ENCODE data around the gene KTN1. TPM values are rescaled to one million over a fixed set of nuclear protein-coding genes. Genes with fewer than 3 reads are reported as not detected.

KTN1 gene
- total RNA-seq, 1 donor from 2014 or later, result 193 TPM

- H3K4me2 ChIP-seq (ENCODE audit: low read length), result no peak overlapping the region
- H3K9me3 ChIP-seq (ENCODE audit: insufficient read depth, low read depth, low read length), result no peaks in the 10 kb centered on the region
- no peaks in the 10 kb centered on the region for H3K4me1 ChIP-seq (ENCODE audit: insufficient read depth, low read length)
- no peaks in the 10 kb centered on the region for H3K79me2 ChIP-seq (ENCODE audit: insufficient read depth, low read length)
- H3K36me3 ChIP-seq (ENCODE audit: insufficient read depth, low read length), result peaks cover 37% of the 10 kb centered on the region
- no peak for DNase-seq (ENCODE audit: low read depth)
- no peak overlapping the region for H3K4me3 Mint-ChIP-seq (ENCODE audit: unreplicated experiment)
- H3K27me3 Mint-ChIP-seq (ENCODE audit: low read depth, unreplicated experiment), result no peaks in the 10 kb centered on the region
- no peak overlapping the region for H2AFZ ChIP-seq (ENCODE audit: low read depth, low read length)
- no peaks in the 10 kb centered on the region for H3K27me3 ChIP-seq (ENCODE audit: insufficient read depth, low read length)
- no peaks in the 10 kb centered on the region for H4K20me1 ChIP-seq (ENCODE audit: insufficient read depth, low read length)
- no peak overlapping the region for H3K9ac ChIP-seq (ENCODE audit: low read length)
- peaks cover 26% of the 10 kb centered on the region for H3K36me3 Mint-ChIP-seq (ENCODE audit: low read depth, unreplicated experiment)
- no peaks in the 10 kb centered on the region for H3K4me1 Mint-ChIP-seq (ENCODE audit: low read depth, unreplicated experiment)
- H3K27ac ChIP-seq (ENCODE audit: low read depth, low read length), result no peak overlapping the region
- peak; percentile 63 for FAIRE-seq
- no peak overlapping the region for H3K4me3 ChIP-seq (ENCODE audit: insufficient read depth, low read depth, low read length)
- H3K27ac Mint-ChIP-seq (ENCODE audit: unreplicated experiment), result no peak overlapping the region
- TF ChIP-seq CTCF (IDR thresholded peaks at IDR 0.05; ENCODE audit: insufficient read depth, low read depth, low read length), result no peak
- TF ChIP-seq EZH2 (IDR thresholded peaks at IDR 0.05; ENCODE audit: insufficient read depth, low read length), result no peak
- H3K9me3 Mint-ChIP-seq (ENCODE audit: unreplicated experiment), result no peaks in the 10 kb centered on the region
Measured at GRCh38 chr14:55681096-55681495, 101.1 kb downstream of the KTN1 start.

- Histone ChIP-seq H3K4me1 (ENCODE audit: insufficient read depth, low read length) (no peaks in the 10 kb centered on the region), H3K36me3 (ENCODE audit: insufficient read depth, low read length) (peaks cover 19% of the 10 kb centered on the region), H3K27me3 (ENCODE audit: insufficient read depth, low read length) (no peaks in the 10 kb centered on the region), H3K4me3 (ENCODE audit: insufficient read depth, low read depth, low read length) (no peak overlapping the region), H3K79me2 (ENCODE audit: insufficient read depth, low read length) (no peaks in the 10 kb centered on the region), H3K9ac (ENCODE audit: low read length) (no peak overlapping the region), H3K4me2 (ENCODE audit: low read length) (no peak overlapping the region), H2AFZ (ENCODE audit: low read depth, low read length) (no peak overlapping the region), H3K9me3 (ENCODE audit: insufficient read depth, low read depth, low read length) (no peaks in the 10 kb centered on the region), H3K27ac (ENCODE audit: low read depth, low read length) (no peak overlapping the region), H4K20me1 (ENCODE audit: insufficient read depth, low read length) (no peaks in the 10 kb centered on the region)
- Mint-ChIP-seq H3K27ac (ENCODE audit: unreplicated experiment) (no peak overlapping the region), H3K9me3 (ENCODE audit: unreplicated experiment) (no peaks in the 10 kb centered on the region), H3K36me3 (ENCODE audit: low read depth, unreplicated experiment) (peaks cover 28% of the 10 kb centered on the region), H3K4me1 (ENCODE audit: low read depth, unreplicated experiment) (peaks cover 3% of the 10 kb centered on the region), H3K27me3 (ENCODE audit: low read depth, unreplicated experiment) (no peaks in the 10 kb centered on the region), H3K4me3 (ENCODE audit: unreplicated experiment) (no peak overlapping the region)
- DNase-seq (ENCODE audit: low read depth) (no peak), FAIRE-seq (no peak)
- no peak for TF ChIP-seq EZH2 (IDR thresholded peaks at IDR 0.05; ENCODE audit: insufficient read depth, low read length)
- TF ChIP-seq CTCF (IDR thresholded peaks at IDR 0.05; ENCODE audit: insufficient read depth, low read depth, low read length), result no peak
Measured at GRCh38 chr14:55684956-55685584, 105.1 kb downstream of the KTN1 start.

- H3K36me3 ChIP-seq (ENCODE audit: insufficient read depth, low read length), result peaks cover 5% of the 10 kb centered on the region
- H3K9me3 ChIP-seq (ENCODE audit: insufficient read depth, low read depth, low read length), result no peaks in the 10 kb centered on the region
- no peak overlapping the region for H3K4me3 Mint-ChIP-seq (ENCODE audit: unreplicated experiment)
- H4K20me1 ChIP-seq (ENCODE audit: insufficient read depth, low read length), result no peaks in the 10 kb centered on the region
- peaks cover 26% of the 10 kb centered on the region for H3K36me3 Mint-ChIP-seq (ENCODE audit: low read depth, unreplicated experiment)
- H3K9me3 Mint-ChIP-seq (ENCODE audit: unreplicated experiment), result no peaks in the 10 kb centered on the region
- H3K79me2 ChIP-seq (ENCODE audit: insufficient read depth, low read length), result no peaks in the 10 kb centered on the region
- H3K27ac Mint-ChIP-seq (ENCODE audit: unreplicated experiment), result no peak overlapping the region
- H3K4me2 ChIP-seq (ENCODE audit: low read length), result no peak overlapping the region
- DNase-seq (ENCODE audit: low read depth) (no peak), FAIRE-seq (no peak)
- no peaks in the 10 kb centered on the region for H3K4me1 ChIP-seq (ENCODE audit: insufficient read depth, low read length)
- no peak overlapping the region for H3K27ac ChIP-seq (ENCODE audit: low read depth, low read length)
- TF ChIP-seq CTCF (IDR thresholded peaks at IDR 0.05; ENCODE audit: insufficient read depth, low read depth, low read length) (no peak), EZH2 (IDR thresholded peaks at IDR 0.05; ENCODE audit: insufficient read depth, low read length) (no peak)
- H3K27me3 ChIP-seq (ENCODE audit: insufficient read depth, low read length), result no peaks in the 10 kb centered on the region
- H3K4me1 Mint-ChIP-seq (ENCODE audit: low read depth, unreplicated experiment), result peaks cover 3% of the 10 kb centered on the region
- no peak overlapping the region for H3K4me3 ChIP-seq (ENCODE audit: insufficient read depth, low read depth, low read length)
- no peaks in the 10 kb centered on the region for H3K27me3 Mint-ChIP-seq (ENCODE audit: low read depth, unreplicated experiment)
- H3K9ac ChIP-seq (ENCODE audit: low read length), result no peak overlapping the region
- H2AFZ ChIP-seq (ENCODE audit: low read depth, low read length), result no peak overlapping the region
Measured at GRCh38 chr14:55686713-55687112, 106.7 kb downstream of the KTN1 start.
